Stimulated activated CD8-positive, alpha-beta memory T cell treated with anti-CD3 and anti-CD28 coated beads, Interleukin-12 subunit alpha, Interleukin-12 subunit beta, amount 100 ng/mL, for 4 hours (primary cell): Measurements from ENCODE around the gene RAB15.
"Not testable (repeated sequence)": the region's sequence is repeated elsewhere in the genome, so short reads cannot be mapped to it uniquely, and the experiment has no call there.

Source experiments
- DNase-seq: peaks from one replicate; pipeline ENCODE4 v3.0.0-alpha.2; 2020; ENCODE audit warnings: low read depth

Gene RAB15

DNA sequence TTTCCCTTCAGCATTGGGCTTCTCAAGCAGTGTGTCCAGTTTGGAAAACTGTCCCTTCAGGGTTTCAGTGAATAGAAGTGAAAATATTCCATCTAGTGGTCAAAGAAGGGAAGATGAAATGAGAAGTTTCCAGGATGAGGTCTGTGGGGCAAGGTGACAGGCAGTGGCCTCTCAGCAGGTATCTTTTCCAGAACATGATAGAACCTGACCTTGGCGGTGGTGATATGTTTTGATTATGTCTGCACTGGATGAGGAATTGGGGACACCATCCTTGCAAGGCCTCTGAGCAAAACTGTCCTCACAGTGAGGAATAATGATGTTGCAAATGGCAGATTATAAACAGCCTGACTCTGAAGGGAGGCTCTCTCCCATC lies 34.3 kb downstream of the RAB15 start:
- DNase-seq: no peak

DNA sequence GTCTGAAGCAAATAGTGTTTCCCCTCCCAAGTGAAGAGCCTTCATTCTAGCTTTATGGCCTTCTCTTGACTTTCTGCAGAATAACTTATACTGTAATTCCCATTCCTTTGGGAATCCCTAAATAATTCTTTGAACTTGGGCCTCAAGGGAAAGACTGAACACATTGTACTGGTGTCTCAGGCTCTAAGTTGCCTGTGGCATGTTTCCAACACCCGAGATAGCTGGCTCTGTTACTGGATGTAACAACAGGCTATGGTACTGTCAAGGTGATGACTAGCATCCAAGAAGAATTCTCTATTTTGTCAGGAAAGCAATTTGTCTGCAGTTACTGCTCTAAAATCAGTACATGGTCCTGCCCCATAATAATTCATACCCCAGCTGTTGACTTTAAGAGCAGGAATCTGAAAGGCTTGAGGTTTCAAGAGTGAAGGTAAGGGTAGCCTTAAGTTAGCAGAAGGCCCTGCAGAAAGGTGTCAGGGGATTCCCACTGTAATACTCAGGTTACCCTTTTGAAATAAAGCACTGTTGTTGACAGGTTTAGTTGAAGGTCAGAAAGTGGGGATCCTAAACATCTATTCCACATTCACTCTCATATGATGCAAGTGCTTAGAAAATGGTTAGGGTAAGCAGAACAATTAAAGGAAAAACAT lies 34.8 kb downstream of the RAB15 start:
- DNase-seq: no peak

DNA sequence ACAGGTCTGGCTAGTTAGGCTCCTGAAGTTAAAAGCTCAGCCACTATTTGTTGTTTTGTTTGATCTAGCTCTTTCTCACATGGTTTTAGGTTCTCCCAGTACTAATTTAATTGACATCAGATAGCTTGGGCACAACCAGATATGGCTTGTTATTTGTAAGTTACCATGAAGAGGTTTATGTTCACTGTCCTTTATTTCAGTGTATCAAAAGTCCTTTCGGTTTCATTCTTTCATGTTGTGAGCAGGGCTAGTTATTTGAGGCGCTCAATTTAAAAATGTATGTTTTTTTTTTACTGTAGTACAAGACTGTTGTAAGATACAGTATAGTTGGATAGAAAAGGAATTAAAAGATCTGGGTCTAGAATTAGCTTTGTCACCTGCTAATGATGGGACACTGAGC lies 36.6 kb downstream of the RAB15 start:
- no peak for DNase-seq

DNA sequence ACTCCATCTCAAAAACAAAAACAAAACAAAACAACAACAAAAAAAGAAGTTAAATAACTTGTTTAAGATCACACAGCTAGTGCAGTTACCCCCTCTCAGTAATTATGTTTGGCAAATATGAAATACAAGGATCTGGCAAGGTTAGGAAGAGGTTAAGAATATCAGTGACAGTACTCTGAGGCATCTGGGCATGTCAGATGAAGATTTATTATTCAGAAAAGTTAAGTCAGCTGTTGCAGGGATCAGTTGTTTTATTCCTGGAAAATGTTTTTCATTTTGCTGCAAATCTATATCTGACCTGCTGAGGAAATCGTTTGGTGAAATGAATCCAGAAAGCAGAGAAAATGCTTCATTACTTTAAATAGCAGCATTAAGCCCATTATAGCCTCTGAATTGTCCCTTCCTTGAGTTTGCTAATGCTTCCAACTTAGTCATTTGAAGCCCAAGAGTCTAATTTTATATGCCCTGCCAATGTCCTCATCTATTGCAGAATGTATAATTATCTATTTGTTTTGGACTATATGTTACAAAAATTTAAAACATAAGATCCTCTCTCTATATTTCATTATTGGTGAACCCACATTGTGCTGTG lies 37.7 kb downstream of the RAB15 start:
- DNase-seq: no peak

DNA sequence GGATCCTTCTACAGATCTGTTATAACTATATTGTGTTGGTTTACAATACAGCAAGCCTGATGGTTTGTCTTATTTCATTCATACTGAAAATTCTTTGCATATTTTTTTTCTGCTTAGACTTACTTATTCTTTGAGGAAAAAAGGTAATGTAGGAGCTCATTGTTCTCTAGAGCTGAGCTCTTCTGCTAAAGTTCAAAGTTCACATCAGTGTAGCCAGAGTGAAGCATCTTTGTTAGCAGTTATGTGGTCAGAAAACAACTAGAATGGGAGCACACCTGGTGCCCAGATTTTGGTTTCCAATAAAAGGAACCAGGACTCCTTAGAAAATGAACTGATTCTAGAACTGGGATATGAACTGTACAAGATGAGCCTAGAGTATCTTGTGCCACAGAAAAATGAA lies 39.9 kb downstream of the RAB15 start:
- DNase-seq: no peak

- DNase-seq: no peak
Observed at GRCh38 chr14:64931123-64931522, 41.0 kb downstream of the RAB15 start.

DNA sequence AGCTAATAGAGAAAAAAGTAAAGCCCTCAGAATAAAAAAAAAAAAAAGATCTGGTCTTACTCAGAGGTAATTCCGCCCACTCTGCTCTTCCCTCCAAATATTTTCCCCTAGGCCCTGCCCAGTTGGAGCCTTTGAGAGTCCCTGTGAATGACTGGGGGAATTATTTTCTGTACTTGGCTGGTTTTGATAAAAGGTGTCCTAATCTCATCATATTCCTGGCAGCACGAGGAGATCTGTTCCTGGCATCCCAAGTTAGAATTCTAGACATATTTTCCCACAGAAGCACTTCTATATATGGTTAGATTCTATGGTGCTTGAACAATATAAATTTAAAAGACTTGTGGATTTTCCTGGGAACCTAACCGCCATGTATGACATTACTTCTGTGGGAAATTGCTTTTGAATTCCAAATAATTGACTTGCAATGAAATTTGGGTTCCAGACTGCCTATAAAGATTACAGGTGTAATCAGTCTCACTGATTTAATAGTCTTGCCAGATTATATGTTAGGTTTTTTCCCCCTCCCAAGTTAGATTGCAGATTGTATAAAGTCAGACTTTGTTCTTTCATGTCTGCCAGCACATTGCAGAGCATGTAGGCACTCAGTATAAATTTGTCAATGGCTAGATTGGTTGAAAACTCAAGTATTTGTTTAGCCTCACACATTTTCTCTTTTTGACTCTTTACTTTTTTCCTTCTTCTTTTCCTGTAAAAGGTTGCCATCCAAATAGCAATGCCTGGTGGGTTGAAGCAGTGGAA lies 41.9 kb downstream of the RAB15 start:
- no peak for DNase-seq

- no peak for DNase-seq
Observed at GRCh38 chr14:64929014-64929359, 43.1 kb downstream of the RAB15 start.

- DNase-seq: no peak
Observed at GRCh38 chr14:64928239-64929013, 43.7 kb downstream of the RAB15 start.

GRCh38 chr14:64927031-64927430 lies 45.1 kb downstream of the RAB15 start:
- DNase-seq: no peak

DNA sequence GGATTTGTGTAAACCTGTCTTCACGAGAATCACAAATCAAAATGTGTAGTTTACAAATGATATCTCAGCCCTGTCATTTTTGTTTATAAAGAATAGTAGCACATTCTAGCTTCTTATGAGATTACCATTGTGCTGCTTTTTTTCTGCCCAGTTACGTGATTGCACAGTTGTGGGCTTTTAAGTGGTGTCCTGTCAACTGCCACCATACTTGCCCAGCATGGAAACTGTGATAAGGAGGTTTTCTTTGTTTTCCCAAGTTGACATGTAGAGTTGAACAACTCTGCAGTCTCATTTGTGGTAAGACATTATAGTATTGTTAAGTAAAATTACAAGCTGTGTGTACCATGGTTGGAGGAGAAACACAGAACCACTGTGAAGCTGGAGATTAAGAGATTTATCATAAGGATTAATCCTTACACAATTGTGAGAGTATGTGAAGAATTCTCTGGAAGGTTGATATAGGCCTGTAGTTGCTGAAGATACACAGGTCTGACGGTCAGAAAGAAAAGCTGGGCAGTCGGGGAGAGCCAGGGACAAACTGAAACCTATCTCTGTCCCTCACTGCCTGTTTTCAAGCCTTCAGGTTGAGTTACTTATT lies 45.6 kb downstream of the RAB15 start:
- no peak for DNase-seq

GRCh38 chr14:64923015-64923414 lies 49.1 kb downstream of the RAB15 start:
- no peak for DNase-seq

DNA sequence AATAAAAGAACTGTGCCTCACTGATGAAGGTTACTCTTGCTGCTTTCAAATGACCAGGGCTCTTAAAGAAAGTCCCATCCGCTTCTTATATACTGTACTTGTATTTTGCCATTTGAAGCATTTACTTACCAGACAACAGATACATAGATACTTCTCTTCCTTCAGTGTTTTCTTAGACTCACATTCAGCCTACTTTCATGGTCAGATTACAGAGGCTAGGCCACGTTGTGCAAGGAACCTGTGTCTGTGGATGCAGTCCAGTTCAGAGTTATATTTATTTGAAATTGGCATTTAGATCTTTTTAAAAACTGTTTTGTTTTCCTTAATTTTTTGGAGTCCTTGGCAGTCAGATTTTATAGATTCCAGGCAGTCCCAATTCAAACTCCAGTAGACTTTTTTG lies 51.7 kb downstream of the RAB15 start:
- DNase-seq: no peak

GRCh38 chr14:64919618-64920017 lies 52.5 kb downstream of the RAB15 start:
- no peak for DNase-seq

- no peak for DNase-seq
Observed at GRCh38 chr14:64919215-64919614, 52.9 kb downstream of the RAB15 start.

- DNase-seq: no peak
Observed at GRCh38 chr14:64918216-64918615, 53.9 kb downstream of the RAB15 start.

- DNase-seq: no peak
Observed at GRCh38 chr14:64915797-64916196, 56.3 kb downstream of the RAB15 start.

DNA sequence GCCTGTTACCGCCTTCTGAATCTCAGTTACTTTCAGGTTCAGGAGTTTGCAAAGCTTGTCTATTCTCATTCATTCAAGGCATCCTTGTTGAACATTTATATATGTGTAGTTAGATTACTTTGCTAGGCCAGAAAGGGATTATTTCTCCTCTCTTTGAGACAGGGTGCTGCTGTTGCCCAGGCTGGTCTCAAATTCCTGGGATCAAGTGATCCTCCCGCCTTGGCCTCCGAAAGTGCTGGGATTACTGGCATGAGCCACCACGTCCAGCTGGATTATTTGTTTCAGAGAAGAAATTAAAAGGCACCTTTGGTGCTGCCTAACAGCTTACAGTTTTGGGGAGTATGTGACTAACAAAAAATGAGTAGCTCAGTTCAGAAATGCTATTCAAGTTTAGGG lies 57.1 kb downstream of the RAB15 start:
- no peak for DNase-seq

DNA sequence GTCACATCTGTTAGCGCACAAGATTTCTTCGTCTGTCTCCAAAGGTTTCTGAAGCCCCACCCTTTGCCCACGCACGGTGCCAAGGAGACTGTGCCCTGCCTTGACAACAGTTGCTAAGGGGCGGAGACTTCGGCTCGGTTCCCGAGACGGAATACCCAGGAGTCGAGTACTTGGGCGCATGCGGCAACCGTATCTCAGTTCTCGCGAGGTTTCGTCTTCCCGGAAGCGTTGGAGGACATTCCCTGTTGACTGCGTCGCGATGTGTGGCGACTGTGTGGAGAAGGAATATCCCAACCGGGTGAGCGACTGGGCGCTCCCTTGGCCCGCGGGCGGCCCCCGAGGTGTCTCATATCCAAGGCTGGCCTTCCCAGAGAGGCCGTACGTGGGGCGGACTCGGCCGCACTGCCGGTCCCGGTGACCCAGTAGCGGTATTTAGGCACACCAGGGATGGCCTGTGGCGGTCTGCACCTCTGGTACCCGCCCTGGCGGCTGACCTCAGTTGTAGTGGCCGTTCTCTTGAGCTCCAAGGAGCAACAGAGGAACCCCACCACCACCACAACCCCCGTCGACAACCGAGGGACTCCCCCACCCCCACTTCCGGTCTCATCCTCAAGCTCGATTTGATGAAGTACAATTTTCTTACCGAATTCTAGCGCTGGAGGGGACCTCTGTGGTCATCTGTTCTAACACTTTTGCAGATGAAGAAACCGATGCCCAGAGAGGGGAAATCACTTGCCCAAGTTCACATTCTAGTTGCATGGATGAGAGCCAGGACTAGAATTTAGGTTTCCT lies 57.7 kb downstream of the RAB15 start, which contains the start of gene CHURC1:
TSS of gene CHURC1 (plus strand) at position 219 of the 792 bp plus-strand sequence. CDS start at position 260, 41 bp downstream.
- DNase-seq: peak; percentile 93

DNA sequence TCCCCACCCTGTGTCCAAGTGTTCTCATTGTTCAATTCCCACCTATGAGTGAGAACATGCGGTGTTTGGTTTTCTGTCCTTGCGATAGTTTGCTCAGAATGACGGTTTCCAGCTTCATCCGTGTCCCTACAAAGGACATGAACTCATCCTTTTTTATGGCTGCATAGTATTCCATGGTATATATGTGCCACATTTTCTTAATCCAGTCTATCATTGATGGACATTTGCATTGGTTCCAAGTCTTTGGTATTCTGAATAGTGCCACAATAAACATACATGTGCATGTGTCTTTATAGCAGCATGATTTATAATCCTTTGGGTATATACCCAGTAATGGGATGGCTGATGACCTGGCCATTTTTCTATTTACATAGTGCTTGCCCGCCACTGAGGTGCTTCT lies 58.7 kb downstream of the RAB15 start:
- not testable (repeated sequence) for DNase-seq

DNA sequence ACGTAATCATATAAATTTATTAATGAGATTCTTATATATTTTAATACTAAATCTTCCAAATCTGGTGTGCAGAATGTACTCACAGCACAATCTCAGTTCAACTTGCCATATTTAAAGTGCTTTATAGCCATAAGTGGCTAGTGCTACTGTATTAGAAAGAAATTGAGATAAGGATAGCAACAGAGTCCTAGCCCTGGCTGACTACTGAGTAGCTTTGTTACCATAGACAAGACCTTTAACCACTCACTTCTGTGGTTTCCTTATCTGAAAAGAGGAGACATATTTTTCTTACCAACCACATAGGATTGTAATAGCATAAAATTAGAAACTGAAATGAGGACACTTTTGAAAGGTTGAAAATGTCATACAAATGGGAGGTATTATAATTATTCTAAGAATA lies 59.9 kb downstream of the RAB15 start:
- no peak for DNase-seq
